Keratinocyte (primary cell): ENCODE data around the gene RACGAP1. TPM values are rescaled to one million over a fixed set of nuclear protein-coding genes. Genes with fewer than 3 reads are reported as not detected.

Experiments used
- DNase-seq: peaks from one replicate; pipeline ENCODE4 v3.0.0-alpha.2; 2011; ENCODE audit warnings: low read depth, missing footprints, low spot score
- FAIRE-seq: peaks from 2 replicates; lab custom pipeline; 2011; peaks lifted over from hg19 to GRCh38; lab: Jason Lieb, UNC
- H2AFZ ChIP-seq: 2 replicates; pipeline ENCODE4 v1.6.0; 2012; ENCODE audit warnings: low read length, control low read depth, inconsistent platforms; ENCODE audit not compliant: control insufficient read depth
- H3K27ac ChIP-seq: 2 replicates; pipeline ENCODE4 v1.5.1; 2011; ENCODE audit warnings: low read length; ENCODE audit not compliant: control insufficient read depth, insufficient read depth
- H3K27me3 ChIP-seq: 3 replicates; pipeline ENCODE4 v1.6.0; 2011; ENCODE audit warnings: low read length; ENCODE audit not compliant: control insufficient read depth, insufficient read depth; ENCODE audit errors: extremely low read depth
- H3K36me3 ChIP-seq, 2 experiments: 2 replicates in 1 of 2; 3 replicates in 1 of 2; pipeline ENCODE4 v1.5.1; 2011; ENCODE audit warnings: low read length in 2 of 2, mild to moderate bottlenecking in 1 of 2; ENCODE audit not compliant: control insufficient read depth in 2 of 2, insufficient read depth in 2 of 2; ENCODE audit errors: extremely low read depth in 1 of 2
- H3K4me1 ChIP-seq: 3 replicates; pipeline ENCODE4 v1.5.1; 2011; ENCODE audit warnings: low read length; ENCODE audit not compliant: control insufficient read depth, insufficient read depth; ENCODE audit errors: extremely low read depth
- H3K4me2 ChIP-seq: 3 replicates; pipeline ENCODE4 v1.6.0; 2011; ENCODE audit warnings: low read depth, low read length; ENCODE audit not compliant: control insufficient read depth, insufficient read depth; ENCODE audit errors: extremely low read depth
- H3K4me3 ChIP-seq, 3 experiments: fragments of 200-600 bp in 1 of 3; sonication (generic) in 1 of 3; 2 replicates in 2 of 3; 3 replicates in 1 of 3; pipeline ENCODE4 v1.5.1; 2011 to 2016; ENCODE audit warnings: low read length in 3 of 3, mild to moderate bottlenecking in 3 of 3, control low read depth in 2 of 3, inconsistent platforms in 1 of 3, low read depth in 1 of 3, mixed read lengths in 1 of 3, mixed run types in 1 of 3, moderate library complexity in 1 of 3; ENCODE audit not compliant: control insufficient read depth in 2 of 3, insufficient read depth in 2 of 3; ENCODE audit errors: extremely low read depth in 1 of 3
- H3K79me2 ChIP-seq: 2 replicates; pipeline ENCODE4 v1.6.0; 2012; ENCODE audit warnings: low read length; ENCODE audit not compliant: control insufficient read depth, insufficient read depth
- H3K9ac ChIP-seq: 3 replicates; pipeline ENCODE4 v1.6.0; 2011; ENCODE audit warnings: low read length; ENCODE audit not compliant: control insufficient read depth, insufficient read depth; ENCODE audit errors: extremely low read depth
- H3K9me1 ChIP-seq: 3 replicates; pipeline ENCODE4 v1.6.0; 2011; ENCODE audit warnings: low read length; ENCODE audit not compliant: control insufficient read depth, insufficient read depth; ENCODE audit errors: extremely low read depth
- H3K9me3 ChIP-seq: 2 replicates; pipeline ENCODE4 v1.5.1; 2012; ENCODE audit warnings: low read depth, low read length; ENCODE audit not compliant: control insufficient read depth
- H4K20me1 ChIP-seq: 3 replicates; pipeline ENCODE4 v1.6.0; 2011; ENCODE audit warnings: low read length; ENCODE audit not compliant: control insufficient read depth, insufficient read depth; ENCODE audit errors: extremely low read depth
- CTCF ChIP-seq, 3 experiments: IDR thresholded peaks in 1 of 3; conservative IDR thresholded peaks in 1 of 3; optimal IDR thresholded peaks in 1 of 3; 2 replicates in 2 of 3; 3 replicates in 1 of 3; pipeline versions ENCODE3 to v1.5.1; 2011; ENCODE audit warnings: low read length in 3 of 3, mild to moderate bottlenecking in 3 of 3, moderate library complexity in 2 of 3, control low read depth in 1 of 3, inconsistent platforms in 1 of 3; ENCODE audit not compliant: insufficient read depth in 2 of 3; ENCODE audit errors: extremely low read depth in 1 of 3
- EZH2 ChIP-seq: IDR thresholded peaks from one replicate; pipeline ENCODE4 v1.6.1; 2012; ENCODE audit warnings: inconsistent platforms, mild to moderate bottlenecking, low read length, moderate library complexity
- dilution Hi-C: fragments of 300-500 bp; cut with MboI; formaldehyde crosslinking; loops from one replicate; pipeline ENCODE4 v1.7.0; 2020; ENCODE audit warnings: low sequenced_read_pairs; ENCODE audit not compliant: extremely low pct_ligation_motif_present
- polyA plus RNA-seq, 5 experiments: library from polyadenylated mRNA; depleted of rRNA in 3 of 5; stranded (reverse) in 3 of 5; stranded (forward) in 1 of 5; unstranded in 1 of 5; fragments of >200 nt; gene quantifications; 1 replicate in 1 of 5; 2 replicates in 3 of 5; 3 replicates in 1 of 5; pipeline versions ENCODE4 v1.2.1 to v1.2.3, GENCODE V29; 2011 to 2012; ENCODE audit warnings: missing spikeins in 2 of 5, low read depth in 1 of 5, low replicate concordance in 1 of 5

RACGAP1 gene
- polyA plus RNA-seq, 1 donor (not counting 4 experiments of a cell fraction or from before 2014, with no cell fraction given): 57.1 TPM

GRCh38 chr12:50061946-50062686 is 36.8 kb upstream of the RACGAP1 start:
- no peaks in the 10 kb centered on the region for H3K9me1 ChIP-seq
- no peaks in the 10 kb centered on the region for H3K9me3 ChIP-seq
- H3K9ac ChIP-seq: no peak overlapping the region
- no peak overlapping the region for H3K4me3 ChIP-seq
- DNase-seq (no peak), FAIRE-seq (no peak)
- no peaks in the 10 kb centered on the region for H3K79me2 ChIP-seq
- H4K20me1 ChIP-seq: no peaks in the 10 kb centered on the region
- TF ChIP-seq CTCF (optimal IDR thresholded peaks at IDR 0.05 in 1 of 3, IDR thresholded peaks at IDR 0.05 in 1 of 3, conservative IDR thresholded peaks at IDR 0.05 in 1 of 3; ENCODE audit: extremely low read depth in 1 of 3, insufficient read depth in 2 of 3, low read length in 3 of 3) (no peak), EZH2 (no peak)
- H3K36me3 ChIP-seq: peaks cover 0 to 1% of the 10 kb centered on the region in 2 experiments
- H3K4me2 ChIP-seq: no peak overlapping the region
- no peaks in the 10 kb centered on the region for H3K27me3 ChIP-seq
- no peak overlapping the region for H3K27ac ChIP-seq
- no peak overlapping the region for H2AFZ ChIP-seq
- peaks cover 8% of the 10 kb centered on the region for H3K4me1 ChIP-seq
- dilution Hi-C loops: loop anchor here (10.0 to 25.0 kb wide), 2 partner anchors 57 to 200 kb away; no protein-coding TSS in a partner anchor

GRCh38 chr12:50061171-50061570 is 35.9 kb upstream of the RACGAP1 start:
- H3K27me3 ChIP-seq: peaks cover 7% of the 10 kb centered on the region
- DNase-seq: no peak
- FAIRE-seq: no peak
- no peaks in the 10 kb centered on the region for H3K9me1 ChIP-seq
- H3K9ac ChIP-seq: no peak overlapping the region
- H3K9me3 ChIP-seq: no peaks in the 10 kb centered on the region
- H3K36me3 ChIP-seq: no peaks in the 10 kb centered on the region
- no peak overlapping the region for H3K4me2 ChIP-seq
- H3K27ac ChIP-seq: no peak overlapping the region
- H4K20me1 ChIP-seq: no peaks in the 10 kb centered on the region
- no peaks in the 10 kb centered on the region for H3K79me2 ChIP-seq
- no peak for TF ChIP-seq CTCF (optimal IDR thresholded peaks at IDR 0.05 in 1 of 3, IDR thresholded peaks at IDR 0.05 in 1 of 3, conservative IDR thresholded peaks at IDR 0.05 in 1 of 3; ENCODE audit: extremely low read depth in 1 of 3, insufficient read depth in 2 of 3, low read length in 3 of 3)
- no peak for TF ChIP-seq EZH2
- H3K4me3 ChIP-seq: no peak overlapping the region
- H2AFZ ChIP-seq: no peak overlapping the region
- dilution Hi-C loops: loop anchor here (10.0 to 25.0 kb wide), 2 partner anchors 56 to 199 kb away; no protein-coding TSS in a partner anchor
- H3K4me1 ChIP-seq: peaks cover 13% of the 10 kb centered on the region
